ENCODE measurements around the gene NMNAT3.

- TF ChIP-seq CTCF (IDR thresholded peaks at IDR 0.05) (no peak), POLR2A (IDR thresholded peaks at IDR 0.05) (no peak)
Measured at GRCh38 chr3:139537795-139538621, 139.8 kb downstream of the NMNAT3 start.

All from thyroid gland (tissue), 4 donors.